ENCODE data around the gene CAMK1D. TPM values are rescaled to one million over a fixed set of nuclear protein-coding genes. Genes with fewer than 3 reads are reported as not detected.
A peak's percentile ranks its signal among the peaks of the same experiment; 100 is the strongest.

CAMK1D gene
- total and polyA plus RNA-seq, 2 donors (not counting 3 experiments of a cell fraction or from before 2014, with no cell fraction given), result 0.37 to 4.2 TPM

DNA sequence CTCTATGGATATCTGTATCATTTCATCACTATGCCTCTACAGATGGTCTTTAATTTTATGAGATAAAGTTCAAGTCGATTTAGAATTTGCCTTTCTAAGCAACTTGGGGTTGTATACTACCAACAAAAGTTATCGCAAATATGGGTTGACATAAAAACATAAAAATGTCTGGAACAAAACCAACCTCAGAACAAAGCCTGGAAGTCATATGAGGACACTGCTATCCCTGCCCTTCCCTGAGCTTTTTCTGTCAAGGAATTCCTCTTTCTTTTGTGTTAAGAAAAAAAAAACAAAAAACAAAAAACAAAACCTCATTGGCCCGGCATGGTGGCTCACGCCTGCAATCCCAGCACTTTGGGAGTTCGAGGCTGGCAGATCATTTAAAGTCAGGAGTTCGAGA, 319.3 kb downstream of the CAMK1D start:
- H3K4me1 ChIP-seq (ENCODE audit: control insufficient read depth, extremely low read depth, insufficient read depth, low read length), result no peaks in the 10 kb centered on the region
- no peaks in the 10 kb centered on the region for H3K79me2 ChIP-seq (ENCODE audit: control insufficient read depth, insufficient read depth, low read length)
- no peak overlapping the region for H3K4me3 ChIP-seq (replicated peaks in 1 of 3; ENCODE audit: insufficient read depth in 1 of 3, low read depth in 1 of 3, low read length in 3 of 3)
- no peak overlapping the region for H3K4me2 ChIP-seq (ENCODE audit: insufficient read depth, low read length)
- dilution Hi-C loops (cut with MboI; ENCODE audit: extremely low pct_ligation_motif_present, low sequenced_read_pairs) (no loop called here), intact Hi-C loops (cut with micrococcal nuclease) (no loop called here)
- H3K9me3 ChIP-seq (replicated peaks; ENCODE audit: control insufficient read depth, insufficient read depth, low read length), result no peaks in the 10 kb centered on the region
- FAIRE-seq (no peak), DNase-seq (ENCODE audit: low read depth, low spot score) (peak; percentile 27)
- ChIA-PET POLR2A (no interaction called here), CTCF (interaction anchor here (0.9 to 3.4 kb wide), 3 partner anchors 12 to 41 kb away, joined by 3 to 16 read pairs (median 5); no protein-coding TSS in a partner anchor)
- H3K9me1 ChIP-seq (replicated peaks; ENCODE audit: control insufficient read depth, extremely low read depth, insufficient read depth, low read length), result no peaks in the 10 kb centered on the region
- BruUV-seq (replicated peaks), result no TSS peak
- no peak overlapping the region for H3K9ac ChIP-seq (replicated peaks; ENCODE audit: extremely low read depth, insufficient read depth, low read length)
- H2AFZ ChIP-seq (ENCODE audit: low read depth, low read length), result no peak overlapping the region
- H3K27ac ChIP-seq (ENCODE audit: insufficient read depth, low read depth, low read length), result no peak overlapping the region
- TF ChIP-seq JUN (IDR thresholded peaks at IDR 0.05; ENCODE audit: borderline replicate concordance, insufficient read depth, insufficient read length, low read depth) (no peak), POLR2A (IDR thresholded peaks at IDR 0.05; ENCODE audit: low read depth, low read length) (no peak), GATA2 (IDR thresholded peaks at IDR 0.05; ENCODE audit: insufficient read depth, insufficient read length, low read depth, low read length) (no peak), EZH2 (IDR thresholded peaks at IDR 0.05; ENCODE audit: borderline replicate concordance, low read depth, low read length, severe bottlenecking) (no peak), MYC (IDR thresholded peaks at IDR 0.05; ENCODE audit: low read depth, low read length) (no peak), FOS (IDR thresholded peaks at IDR 0.05; ENCODE audit: borderline replicate concordance, insufficient read depth, low read length) (no peak), POLR2AphosphoS5 (IDR thresholded peaks at IDR 0.05; ENCODE audit: insufficient read depth, low read depth, low read length) (no peak)
- TF ChIP-seq, protein P1, sequence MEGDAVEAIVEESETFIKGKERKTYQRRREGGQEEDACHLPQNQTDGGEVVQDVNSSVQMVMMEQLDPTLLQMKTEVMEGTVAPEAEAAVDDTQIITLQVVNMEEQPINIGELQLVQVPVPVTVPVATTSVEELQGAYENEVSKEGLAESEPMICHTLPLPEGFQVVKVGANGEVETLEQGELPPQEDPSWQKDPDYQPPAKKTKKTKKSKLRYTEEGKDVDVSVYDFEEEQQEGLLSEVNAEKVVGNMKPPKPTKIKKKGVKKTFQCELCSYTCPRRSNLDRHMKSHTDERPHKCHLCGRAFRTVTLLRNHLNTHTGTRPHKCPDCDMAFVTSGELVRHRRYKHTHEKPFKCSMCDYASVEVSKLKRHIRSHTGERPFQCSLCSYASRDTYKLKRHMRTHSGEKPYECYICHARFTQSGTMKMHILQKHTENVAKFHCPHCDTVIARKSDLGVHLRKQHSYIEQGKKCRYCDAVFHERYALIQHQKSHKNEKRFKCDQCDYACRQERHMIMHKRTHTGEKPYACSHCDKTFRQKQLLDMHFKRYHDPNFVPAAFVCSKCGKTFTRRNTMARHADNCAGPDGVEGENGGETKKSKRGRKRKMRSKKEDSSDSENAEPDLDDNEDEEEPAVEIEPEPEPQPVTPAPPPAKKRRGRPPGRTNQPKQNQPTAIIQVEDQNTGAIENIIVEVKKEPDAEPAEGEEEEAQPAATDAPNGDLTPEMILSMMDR (IDR thresholded peaks at IDR 0.05; ENCODE audit: extremely low read depth in 1 of 2, insufficient read depth in 1 of 2, low read depth in 1 of 2, low read length in 2 of 2), result no peak
- TF ChIP-seq, protein P2, sequence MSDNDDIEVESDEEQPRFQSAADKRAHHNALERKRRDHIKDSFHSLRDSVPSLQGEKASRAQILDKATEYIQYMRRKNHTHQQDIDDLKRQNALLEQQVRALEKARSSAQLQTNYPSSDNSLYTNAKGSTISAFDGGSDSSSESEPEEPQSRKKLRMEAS (IDR thresholded peaks at IDR 0.05; ENCODE audit: insufficient read depth, insufficient read length), result no peak
- H3K36me3 ChIP-seq (ENCODE audit: control insufficient read depth in 2 of 2, extremely low read depth in 1 of 2, insufficient read depth in 2 of 2, low read length in 2 of 2), result no peaks in the 10 kb centered on the region
- H4K20me1 ChIP-seq (replicated peaks; ENCODE audit: control insufficient read depth, extremely low read depth, insufficient read depth, low read length), result no peaks in the 10 kb centered on the region
- peaks cover 0 to 2% of the 10 kb centered on the region in 2 experiments for H3K27me3 ChIP-seq (ENCODE audit: control insufficient read depth in 2 of 2, insufficient read depth in 2 of 2, low read length in 2 of 2)

Data from endothelial cell of umbilical vein (primary cell).